CD4-positive, alpha-beta T cell treated with Interferon gamma for 1 hour (primary cell): Measurements from ENCODE around the gene CD2.

ENCODE experiments used
- DNase-seq: peaks from one replicate; pipeline ENCODE4 v3.0.0-alpha.2; 2020

The CD2 gene

DNA sequence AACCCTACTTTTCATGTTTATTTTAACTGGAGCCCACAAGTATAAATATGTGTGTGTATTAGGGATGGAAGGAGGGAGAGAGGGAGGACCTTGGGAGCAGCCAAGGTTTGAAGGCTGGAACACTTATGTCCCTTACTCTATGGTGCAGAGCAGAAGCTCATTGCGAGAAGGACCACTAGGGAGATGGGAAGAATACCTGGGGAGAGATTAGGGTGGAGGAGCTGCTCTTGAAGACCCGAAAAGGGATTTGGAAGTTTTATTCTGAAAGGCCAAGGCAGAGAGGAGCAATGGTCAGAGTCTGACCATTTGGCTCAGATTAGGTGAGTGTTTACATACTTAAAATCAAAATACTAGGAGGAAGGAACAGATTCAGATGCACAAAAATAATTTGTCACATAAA is 8.1 kb downstream of the CD2 start:
- DNase-seq, result no peak

DNA sequence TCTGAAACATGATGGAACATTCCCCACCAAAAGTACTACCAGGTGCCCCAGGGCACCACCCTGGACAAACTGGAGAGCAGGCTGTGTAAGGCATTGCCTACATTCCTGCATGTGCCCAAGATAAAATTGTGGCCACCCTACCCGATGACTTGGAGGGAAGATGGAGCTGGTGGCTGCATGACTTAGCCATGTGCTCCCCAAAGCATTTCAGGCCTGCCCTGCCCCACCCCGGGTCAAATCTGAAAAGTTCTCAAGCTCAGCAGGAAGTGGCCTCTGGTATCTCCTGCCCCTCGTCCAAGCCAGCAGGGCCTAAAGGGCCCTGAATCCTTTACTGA is 8.5 kb downstream of the CD2 start:
- DNase-seq, result no peak

DNA sequence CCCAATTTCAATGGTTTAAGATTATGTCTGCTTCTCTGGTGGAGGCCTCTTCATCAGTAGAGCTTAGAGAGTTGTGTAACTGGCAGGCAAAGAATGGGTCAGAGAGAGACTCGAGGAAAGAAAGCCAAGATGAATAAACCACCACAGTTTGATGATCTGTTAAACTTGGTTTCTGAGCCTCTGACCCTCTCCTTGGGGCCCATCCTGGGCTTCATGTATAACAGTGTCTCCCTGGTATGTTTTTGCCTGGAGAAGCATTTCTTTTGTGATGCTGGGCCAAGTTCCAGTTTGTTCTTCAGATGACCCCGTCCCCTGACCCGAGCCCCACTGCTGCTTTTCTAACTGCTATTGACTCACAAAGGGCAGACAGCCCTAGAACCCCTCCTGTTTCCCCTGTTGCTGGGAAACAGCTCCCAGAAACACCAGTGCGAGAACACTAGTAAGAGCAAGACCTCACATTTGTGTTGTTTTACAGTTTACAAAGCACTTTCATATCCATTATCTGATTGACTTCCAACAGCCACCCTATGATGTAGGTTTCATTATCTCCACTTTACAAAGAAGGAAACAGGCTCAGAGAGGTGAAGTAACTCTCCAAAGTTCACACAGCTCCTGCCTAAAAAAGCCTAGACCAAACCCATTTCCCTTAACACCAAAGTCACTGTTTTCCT is 9.0 kb downstream of the CD2 start:
- DNase-seq, result peak; percentile 60

DNA sequence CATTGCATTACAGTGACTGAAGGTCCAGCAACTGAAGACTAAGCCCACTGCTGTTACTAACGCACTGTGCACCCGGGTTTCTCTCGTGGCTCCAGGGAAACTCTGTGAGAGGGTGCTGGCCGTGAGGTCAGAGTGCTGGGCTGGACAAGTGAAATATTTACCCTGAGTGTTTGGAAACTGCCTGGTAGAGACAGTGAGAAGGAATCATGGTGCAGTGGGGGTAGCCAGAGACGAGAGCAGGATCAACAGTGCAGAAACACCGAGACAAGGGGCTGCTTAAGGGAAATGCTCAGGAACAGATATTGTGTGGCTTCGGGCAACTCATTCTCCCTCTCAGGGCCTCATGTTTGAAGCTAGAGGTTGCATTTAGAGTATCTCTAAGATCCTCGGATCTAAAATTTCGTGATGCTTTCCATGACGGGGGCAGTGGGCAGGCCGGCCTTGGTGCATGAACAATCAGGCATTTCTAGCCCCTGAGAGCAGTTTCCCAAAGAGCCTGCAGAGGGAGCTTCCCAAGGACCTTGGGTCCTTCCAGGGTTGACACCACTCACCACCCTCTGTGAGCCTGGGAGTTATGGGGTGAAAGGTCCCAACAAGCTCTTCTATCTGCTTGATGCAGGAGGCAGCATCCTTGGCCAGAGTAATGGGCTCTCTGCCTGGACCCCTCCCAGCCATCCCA is 9.7 kb downstream of the CD2 start:
- no peak for DNase-seq

DNA sequence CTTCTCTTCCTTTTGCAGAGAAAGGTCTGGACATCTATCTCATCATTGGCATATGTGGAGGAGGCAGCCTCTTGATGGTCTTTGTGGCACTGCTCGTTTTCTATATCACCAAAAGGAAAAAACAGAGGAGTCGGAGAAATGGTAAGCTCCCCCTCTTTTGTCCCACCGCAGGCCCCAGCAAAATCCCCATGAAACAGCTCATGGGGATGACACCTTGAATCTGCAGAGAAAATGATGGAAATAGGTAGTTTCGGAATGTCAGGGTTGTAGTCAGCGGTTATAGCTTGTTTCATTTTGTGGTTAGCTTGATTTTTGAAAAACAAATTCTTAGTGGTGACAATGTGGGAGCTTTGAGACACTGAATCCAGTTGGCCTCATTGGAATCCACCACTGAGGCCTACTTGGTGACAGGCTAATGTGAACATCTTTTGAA is 10.3 kb downstream of the CD2 start:
- DNase-seq, result no peak

DNA sequence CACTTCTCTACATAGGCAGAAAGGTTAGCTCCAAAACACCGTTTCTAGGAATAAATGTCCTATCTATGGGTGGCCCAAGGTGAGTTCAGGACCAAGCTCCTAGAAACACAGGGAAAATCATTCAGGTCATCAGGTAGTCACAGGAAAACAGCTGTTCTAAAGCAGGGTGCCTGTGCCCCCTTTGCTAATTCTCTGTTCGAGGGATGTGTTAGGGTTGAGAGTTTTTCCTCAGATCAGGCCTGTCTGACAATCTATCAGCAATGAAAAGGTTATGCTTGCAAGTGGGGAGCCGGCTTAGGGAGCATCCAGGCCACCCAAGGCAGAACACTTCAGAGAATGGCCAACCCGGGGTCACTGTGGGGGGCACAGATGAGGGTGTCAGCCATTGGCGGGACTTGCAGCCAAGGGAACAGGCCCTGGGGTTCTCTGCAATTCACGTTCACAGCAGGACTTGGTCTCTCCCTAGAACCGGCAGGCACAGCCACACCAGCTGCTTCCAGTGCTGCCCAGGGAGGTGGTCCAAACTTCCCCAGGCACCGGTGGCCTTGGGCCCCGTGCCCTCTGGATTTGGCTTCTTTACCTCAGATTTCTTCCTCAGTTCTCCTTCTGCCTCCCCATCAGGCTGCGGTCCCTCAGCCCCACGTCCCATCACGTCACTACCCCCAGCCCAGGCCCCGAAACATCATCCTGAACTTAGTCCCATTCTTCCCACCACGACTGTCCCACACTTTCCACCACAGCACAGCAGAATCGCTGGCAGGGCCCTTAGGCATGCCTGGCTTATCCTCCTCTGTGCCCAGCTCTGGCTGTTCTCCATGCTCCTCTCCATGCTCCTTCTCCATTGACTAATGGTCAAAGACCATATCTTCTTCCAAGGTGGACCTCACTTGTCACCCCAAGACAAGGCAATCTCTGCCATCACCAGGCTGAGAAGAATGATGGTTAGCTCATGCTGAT is 11.0 kb downstream of the CD2 start:
- no peak for DNase-seq

DNA sequence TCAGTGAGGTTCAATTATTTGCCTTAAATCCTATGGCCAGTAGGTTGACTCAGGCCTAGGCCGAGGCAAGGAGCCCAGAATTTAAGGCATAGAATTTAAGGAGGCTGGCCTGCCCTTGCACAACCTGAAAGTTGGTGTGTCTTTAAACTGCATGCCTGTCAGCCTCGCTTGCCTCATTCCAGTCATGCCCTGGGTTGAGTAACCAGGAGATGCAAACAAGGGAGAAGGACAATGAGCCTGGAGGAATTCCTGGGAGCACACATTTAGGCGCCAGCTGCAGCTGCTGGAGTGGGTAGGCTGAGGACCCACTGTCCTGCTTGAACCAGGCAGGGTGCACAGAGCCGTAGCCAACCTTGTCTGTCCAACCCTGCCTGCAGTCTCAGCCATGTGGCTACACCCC is 11.7 kb downstream of the CD2 start:
- DNase-seq, result no peak

DNA sequence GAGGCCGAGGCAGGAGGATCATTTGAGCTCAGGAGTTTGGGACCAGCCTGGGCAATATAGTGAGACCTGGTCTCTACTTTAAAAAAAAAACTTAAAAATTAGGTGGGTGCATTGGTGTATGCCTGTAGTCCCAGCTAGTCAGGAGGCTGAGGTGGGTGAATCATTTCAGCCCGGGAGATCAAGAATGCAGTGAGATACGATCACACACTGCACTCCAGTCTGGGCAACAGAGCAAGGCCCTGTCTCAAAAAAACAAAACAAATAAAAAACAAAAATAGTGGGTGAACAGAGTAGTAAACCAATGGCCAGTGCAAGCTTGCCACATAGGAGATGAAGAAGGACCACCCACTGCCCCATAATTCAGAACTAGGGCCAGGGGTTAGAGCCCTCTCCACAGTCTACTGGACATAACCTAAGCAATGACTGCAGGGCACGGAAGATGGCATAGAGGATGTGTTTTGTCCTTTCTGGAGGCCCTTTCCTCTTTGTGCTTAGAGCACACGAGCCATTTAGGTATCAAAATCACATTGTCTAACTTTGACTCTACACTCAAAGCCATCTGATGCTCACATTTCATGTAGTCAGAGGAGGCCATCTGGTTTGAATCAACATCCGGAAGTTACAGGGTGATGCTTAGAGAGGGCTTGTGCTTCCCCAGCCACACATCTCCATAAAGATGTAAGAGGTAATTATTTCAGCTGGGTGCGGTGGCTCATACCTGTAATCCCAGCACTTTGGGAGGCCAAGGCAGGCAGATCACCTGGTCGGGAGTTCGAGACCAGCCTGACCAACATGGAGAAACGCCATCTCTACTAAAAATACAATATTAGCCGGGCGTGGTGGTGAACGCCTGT is 12.6 kb downstream of the CD2 start:
- DNase-seq, result no peak

DNA sequence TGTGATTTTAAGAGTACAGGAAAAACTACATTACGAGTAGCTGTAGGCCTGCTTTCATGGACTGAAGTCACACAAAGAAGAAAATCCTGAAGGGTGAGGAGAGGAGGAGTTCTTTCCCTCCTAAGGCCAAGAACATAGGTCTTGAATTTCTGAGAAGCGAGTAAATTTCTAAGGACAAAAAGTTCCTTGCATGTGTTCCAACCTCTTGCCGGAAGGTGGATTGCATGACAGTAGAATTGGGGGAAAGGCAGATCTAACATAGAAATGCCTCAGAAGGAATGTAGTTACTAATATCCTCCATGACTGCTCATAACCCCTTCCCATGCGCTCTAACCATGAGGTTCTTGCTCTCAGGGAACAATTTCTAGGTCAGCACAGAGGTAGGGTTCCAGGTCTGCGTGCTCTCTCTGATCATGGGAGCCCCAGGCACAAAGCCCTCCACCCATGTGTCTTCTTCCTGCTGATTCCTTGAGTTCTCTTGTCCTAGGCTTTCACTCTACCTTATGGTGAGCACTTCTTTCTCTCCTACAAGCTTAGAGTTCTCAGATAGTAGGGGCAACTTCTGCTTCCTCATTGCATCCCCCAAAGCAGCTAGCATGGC is 13.7 kb downstream of the CD2 start:
- no peak for DNase-seq

DNA sequence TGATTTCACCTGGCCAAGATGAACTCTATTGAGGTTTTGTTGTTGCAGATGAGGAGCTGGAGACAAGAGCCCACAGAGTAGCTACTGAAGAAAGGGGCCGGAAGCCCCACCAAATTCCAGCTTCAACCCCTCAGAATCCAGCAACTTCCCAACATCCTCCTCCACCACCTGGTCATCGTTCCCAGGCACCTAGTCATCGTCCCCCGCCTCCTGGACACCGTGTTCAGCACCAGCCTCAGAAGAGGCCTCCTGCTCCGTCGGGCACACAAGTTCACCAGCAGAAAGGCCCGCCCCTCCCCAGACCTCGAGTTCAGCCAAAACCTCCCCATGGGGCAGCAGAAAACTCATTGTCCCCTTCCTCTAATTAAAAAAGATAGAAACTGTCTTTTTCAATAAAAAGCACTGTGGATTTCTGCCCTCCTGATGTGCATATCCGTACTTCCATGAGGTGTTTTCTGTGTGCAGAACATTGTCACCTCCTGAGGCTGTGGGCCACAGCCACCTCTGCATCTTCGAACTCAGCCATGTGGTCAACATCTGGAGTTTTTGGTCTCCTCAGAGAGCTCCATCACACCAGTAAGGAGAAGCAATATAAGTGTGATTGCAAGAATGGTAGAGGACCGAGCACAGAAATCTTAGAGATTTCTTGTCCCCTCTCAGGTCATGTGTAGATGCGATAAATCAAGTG is 14.3 kb downstream of the CD2 start:
- no peak for DNase-seq

DNA sequence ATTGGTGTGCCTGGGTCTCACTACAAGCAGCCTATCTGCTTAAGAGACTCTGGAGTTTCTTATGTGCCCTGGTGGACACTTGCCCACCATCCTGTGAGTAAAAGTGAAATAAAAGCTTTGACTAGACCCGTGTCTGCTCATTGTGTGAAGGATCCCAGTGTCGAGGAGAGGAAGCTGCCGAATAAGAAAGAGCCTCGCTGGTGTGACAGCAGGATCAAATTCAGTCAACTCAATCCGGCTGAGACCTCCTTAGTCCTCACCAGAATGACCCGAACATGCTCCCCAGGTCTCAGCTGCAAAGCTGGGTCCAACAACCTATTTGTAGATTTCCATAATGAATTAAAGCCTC is 14.8 kb downstream of the CD2 start:
- DNase-seq, result no peak

DNA sequence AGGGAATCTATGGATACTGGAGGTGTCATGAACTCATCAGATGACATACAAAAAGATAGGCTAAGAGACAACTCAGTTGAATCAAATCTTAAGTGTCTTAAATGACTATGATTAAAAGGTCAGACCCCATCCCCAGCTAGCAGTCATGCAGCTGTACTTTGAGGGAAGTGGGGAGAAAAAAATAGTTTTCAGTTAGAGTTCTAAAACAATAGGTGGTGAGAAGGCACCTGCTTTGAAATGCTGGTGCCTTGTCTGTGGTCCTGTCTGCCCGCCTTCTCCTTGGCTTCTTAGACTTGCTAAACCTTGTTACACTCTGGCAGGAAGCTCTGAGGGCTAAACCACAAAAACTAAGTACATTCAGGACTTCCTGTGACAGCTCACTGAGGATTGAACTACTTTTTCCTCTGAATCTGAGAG is 15.3 kb downstream of the CD2 start:
- peak; percentile 74 for DNase-seq

DNA sequence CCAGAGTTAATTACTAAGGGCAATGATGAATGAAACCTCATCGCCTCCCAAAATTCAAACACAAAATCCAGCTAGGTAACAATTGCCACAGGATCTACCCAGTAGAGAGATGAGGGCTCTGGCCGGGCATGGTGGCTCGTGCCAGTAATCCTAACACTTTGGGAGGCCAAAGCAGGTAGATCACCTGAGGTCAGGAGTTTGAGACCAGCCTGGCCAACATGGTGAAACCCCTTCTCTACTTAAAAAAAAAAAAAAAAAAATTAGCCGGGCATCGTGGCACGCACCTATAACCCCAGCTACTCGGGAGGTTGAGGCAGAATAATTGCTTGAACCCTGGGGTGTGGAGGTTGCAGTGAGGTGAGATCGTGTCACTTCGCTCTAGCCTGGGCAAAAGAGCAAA is 15.8 kb downstream of the CD2 start:
- no peak for DNase-seq

DNA sequence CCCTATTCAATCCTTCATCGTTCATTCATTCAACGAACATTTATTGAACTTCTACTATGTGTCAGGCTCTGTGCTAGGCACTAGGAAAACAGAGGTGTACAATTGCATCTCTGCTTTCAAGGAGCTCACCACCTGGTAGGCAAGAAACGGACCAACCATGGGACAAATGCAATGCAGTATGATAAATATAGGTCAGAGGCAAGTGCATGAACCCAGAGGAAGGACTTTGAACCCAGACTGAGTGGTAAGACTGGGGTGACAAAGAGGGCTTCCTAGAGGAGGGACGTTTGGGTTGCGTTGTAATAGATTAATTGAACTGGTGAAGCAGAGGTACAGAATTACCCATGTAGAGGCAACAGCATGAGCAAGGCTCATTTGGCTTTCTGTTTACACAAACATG is 16.4 kb downstream of the CD2 start:
- DNase-seq, result no peak

DNA sequence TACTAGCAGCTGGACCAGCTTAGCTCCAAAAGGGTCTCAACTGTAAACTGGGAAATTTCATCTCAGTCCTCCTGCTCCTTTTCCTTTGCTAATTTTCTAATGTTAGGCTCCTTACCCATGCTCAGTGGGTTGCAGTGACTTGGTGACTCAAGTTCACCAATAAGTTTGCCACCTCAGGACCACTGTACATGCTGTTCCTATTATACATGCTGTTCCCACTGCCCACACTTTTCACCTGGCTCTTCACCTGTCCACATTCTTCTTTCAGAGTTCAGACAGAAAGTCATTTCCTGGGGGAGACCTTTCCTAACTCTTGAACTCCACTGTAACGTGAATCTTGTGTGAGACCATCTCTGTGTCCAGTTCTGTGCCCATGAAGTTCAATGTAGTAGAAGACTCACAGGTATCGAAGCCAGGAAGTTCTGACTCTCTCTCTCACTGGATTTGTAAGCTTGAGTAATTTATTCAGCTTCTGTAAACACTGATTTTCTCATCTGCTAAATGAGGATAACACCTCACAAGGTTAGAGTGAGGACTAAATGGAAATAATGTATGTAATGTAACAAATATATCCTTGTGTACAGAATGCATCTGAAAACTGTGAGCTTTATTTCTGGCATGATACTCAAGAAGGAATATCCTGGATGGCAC is 17.9 kb downstream of the CD2 start:
- no peak for DNase-seq

DNA sequence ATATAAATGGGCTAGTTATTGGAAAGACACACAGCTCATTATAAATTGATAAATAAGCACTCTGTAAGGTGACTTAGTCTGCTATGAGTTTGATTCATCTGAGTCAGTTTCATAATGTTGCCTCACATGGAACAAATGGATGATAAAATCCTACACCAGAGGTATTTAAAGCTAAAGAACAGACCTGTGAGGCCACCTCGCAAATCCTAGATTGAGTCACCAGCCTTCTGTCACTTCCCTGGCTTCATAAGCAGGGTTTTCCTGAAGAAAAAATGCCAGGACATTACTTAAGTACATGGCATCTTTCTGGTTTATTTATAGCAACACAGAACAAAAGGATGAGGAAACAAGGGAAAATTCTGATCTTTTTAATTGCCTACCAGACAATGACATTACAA is 18.4 kb downstream of the CD2 start:
- DNase-seq, result no peak

DNA sequence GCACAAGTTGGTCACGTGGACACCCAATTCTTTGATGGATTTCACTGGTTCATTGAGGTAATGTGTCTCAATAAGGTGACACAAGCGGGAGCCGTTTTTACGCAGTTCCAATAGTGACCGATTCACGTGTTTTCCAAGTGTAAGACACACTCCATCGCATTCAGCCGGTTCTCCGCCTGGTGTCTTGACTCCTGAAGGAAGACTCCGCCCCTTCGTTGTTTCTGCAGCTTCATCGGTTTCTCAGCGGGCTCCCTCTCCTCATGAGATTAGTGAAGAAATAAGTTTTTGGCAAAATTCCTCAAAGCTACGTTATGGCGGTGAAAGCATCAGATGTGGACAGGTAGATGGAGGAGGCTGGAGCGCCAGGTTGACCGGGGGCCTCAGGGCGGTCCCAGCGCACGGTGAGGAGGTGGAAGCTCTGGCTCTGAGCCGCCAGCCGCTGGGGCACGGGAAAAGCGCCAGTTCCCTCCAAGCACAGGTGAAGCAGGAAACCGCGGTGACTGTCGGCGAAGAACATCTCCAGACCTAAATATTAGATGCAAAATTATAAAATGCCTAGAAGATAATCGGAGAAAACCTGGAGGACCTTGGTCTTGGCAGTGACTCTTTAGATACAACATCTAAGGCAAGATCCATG is 21.0 kb downstream of the CD2 start:
- no peak for DNase-seq

DNA sequence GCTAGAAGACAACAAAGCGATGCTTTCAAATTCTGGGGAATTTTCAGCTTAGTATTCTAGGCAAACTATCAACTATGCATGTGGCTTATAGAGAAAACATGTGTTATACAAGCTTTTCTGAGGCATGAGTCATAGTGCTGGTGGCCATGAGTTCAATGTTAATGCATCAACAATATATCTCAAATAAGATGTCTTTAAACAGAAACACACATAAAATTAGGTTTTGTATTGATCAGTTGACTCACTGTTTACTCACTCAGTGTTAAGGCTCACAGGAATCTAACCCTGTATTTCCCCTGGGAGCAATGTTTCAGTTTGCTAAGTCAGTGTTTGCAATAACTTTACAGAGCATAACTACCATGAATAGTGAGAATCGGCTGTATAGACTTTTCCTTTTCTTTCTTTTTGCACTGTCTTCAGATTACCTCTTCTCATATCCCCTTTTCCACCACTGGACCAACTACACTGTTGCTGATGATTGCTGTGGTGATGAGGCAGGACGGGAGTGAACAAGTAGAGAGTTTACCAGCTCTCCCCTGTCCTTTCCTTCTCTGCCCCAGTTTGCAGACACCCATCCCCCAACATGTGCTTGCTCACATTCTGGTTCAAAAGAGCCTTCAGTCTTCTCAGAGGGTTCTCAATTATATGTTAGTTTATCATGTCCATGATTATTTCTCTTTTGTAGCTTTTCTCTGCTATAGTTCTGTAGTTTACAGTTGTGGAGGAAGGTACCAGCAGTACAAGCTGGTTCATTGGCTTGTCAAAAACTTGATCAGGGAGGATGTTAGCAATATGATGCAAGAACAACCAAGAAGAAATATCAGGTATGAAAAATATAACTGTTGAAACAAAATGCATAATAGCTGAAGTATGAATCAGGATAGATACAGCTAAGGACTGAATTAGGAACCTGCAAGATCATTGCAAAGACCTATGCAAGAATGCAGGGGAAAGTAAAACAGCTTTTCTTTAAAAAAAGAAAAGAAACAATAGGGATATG is 23.9 kb downstream of the CD2 start:
- no peak for DNase-seq

DNA sequence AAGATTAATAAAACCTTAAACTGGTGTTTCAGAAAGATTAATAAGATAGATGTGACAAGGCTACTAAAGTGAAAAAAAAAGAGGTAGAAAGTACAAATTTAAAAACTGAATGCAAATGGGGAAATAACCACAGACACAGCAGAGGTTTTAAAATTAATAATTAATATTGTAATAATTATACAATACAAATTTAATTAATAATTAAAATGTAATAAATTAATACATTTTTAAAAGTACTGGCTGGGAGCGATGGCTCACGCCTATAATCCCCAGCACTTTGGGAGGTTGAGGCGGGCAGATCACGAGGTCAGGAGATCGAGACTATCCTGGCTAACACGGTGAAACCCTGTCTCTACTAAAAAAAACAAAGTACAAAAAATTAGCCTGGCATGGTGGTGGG is 26.8 kb downstream of the CD2 start:
- no peak for DNase-seq

DNA sequence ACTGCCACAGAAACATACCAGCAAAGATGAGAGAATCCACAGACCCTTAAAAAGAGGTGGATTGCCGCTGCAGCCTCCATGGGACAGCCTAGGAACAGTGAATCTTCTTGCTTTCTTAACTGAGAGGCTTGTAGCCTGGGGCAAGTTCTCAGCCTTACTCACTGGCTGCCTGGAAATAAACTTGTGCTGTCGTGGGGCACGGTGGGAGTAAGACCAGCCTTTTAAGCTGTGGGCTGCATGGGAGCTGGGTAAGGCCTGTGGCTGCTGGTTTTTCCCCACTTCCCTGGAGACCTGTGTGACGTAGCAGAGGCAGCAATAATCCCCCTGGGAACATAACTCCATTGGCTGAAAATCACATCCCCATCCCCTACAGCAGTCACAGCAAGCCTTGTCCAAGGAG is 30.8 kb downstream of the CD2 start:
- DNase-seq, result no peak
